ENCODE data around the gene OR10H1.

Gene OR10H1

DNA sequence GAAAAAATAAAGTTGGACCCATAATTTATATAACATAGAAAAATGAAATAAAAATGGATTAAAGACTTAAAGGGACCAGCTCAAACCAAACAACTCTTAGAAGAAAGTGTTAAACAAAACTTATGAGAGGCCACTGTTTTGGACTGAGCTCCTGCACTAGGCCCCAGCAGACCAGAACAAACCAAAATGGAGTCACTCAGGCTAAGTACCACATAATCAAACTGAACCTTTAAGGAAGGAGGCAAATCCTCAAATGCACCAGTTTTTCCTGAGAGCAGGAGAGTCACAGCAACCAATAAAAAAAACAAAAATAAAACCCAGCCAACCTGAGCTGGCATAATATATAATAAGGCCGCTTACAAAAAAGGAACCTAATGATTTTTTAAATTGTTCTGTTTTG is 10.3 kb upstream of the OR10H1 start:
- TF ChIP-seq SPI1 (IDR thresholded peaks at IDR 0.05; ENCODE audit: borderline replicate concordance, low read depth) (no peak), CTCF (IDR thresholded peaks at IDR 0.05; ENCODE audit: insufficient read depth, low read length) (no peak)
- Histone ChIP-seq H3K27me3 (ENCODE audit: insufficient read depth, poor library complexity, severe bottlenecking) (no peaks in the 10 kb centered on the region), H3K27ac (replicated peaks) (no peak overlapping the region), H3K4me3 (replicated peaks; ENCODE audit: insufficient read depth, low read length) (no peak overlapping the region)
- no peak for DNase-seq (ENCODE audit: low read depth in 1 of 2, low spot score in 1 of 2)

- Histone ChIP-seq H3K27ac (replicated peaks) (no peak overlapping the region), H3K27me3 (ENCODE audit: insufficient read depth, poor library complexity, severe bottlenecking) (no peaks in the 10 kb centered on the region), H3K4me3 (replicated peaks; ENCODE audit: insufficient read depth, low read length) (no peak overlapping the region)
- no peak for TF ChIP-seq SPI1 (IDR thresholded peaks at IDR 0.05; ENCODE audit: borderline replicate concordance, low read depth)
- no peak for TF ChIP-seq CTCF (IDR thresholded peaks at IDR 0.05; ENCODE audit: insufficient read depth, low read length)
- no peak for TF ChIP-seq POLR2AphosphoS5 (IDR thresholded peaks at IDR 0.05; ENCODE audit: low read depth)
- TF ChIP-seq GABPA (IDR thresholded peaks at IDR 0.05; ENCODE audit: low read depth): no peak
- TF ChIP-seq, protein P1, sequence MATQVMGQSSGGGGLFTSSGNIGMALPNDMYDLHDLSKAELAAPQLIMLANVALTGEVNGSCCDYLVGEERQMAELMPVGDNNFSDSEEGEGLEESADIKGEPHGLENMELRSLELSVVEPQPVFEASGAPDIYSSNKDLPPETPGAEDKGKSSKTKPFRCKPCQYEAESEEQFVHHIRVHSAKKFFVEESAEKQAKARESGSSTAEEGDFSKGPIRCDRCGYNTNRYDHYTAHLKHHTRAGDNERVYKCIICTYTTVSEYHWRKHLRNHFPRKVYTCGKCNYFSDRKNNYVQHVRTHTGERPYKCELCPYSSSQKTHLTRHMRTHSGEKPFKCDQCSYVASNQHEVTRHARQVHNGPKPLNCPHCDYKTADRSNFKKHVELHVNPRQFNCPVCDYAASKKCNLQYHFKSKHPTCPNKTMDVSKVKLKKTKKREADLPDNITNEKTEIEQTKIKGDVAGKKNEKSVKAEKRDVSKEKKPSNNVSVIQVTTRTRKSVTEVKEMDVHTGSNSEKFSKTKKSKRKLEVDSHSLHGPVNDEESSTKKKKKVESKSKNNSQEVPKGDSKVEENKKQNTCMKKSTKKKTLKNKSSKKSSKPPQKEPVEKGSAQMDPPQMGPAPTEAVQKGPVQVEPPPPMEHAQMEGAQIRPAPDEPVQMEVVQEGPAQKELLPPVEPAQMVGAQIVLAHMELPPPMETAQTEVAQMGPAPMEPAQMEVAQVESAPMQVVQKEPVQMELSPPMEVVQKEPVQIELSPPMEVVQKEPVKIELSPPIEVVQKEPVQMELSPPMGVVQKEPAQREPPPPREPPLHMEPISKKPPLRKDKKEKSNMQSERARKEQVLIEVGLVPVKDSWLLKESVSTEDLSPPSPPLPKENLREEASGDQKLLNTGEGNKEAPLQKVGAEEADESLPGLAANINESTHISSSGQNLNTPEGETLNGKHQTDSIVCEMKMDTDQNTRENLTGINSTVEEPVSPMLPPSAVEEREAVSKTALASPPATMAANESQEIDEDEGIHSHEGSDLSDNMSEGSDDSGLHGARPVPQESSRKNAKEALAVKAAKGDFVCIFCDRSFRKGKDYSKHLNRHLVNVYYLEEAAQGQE (IDR thresholded peaks at IDR 0.05; ENCODE audit: insufficient replicate concordance, low read depth): no peak
- DNase-seq (ENCODE audit: low read depth in 1 of 2, low spot score in 1 of 2): no peak
Measured at GRCh38 chr19:15820646-15821045, 5.2 kb upstream of the OR10H1 start.

GRCh38 chr19:15813916-15814315 is 1.5 kb downstream of the OR10H1 start:
- H3K27ac ChIP-seq (replicated peaks): no peak overlapping the region
- H3K27me3 ChIP-seq (ENCODE audit: insufficient read depth, poor library complexity, severe bottlenecking): no peaks in the 10 kb centered on the region
- H3K4me3 ChIP-seq (replicated peaks; ENCODE audit: insufficient read depth, low read length): no peak overlapping the region
- no peak for DNase-seq (ENCODE audit: low read depth in 1 of 2, low spot score in 1 of 2)
- no peak for TF ChIP-seq POLR2AphosphoS5 (IDR thresholded peaks at IDR 0.05; ENCODE audit: low read depth)
- no peak for TF ChIP-seq GABPA (IDR thresholded peaks at IDR 0.05; ENCODE audit: low read depth)
- no peak for TF ChIP-seq SPI1 (IDR thresholded peaks at IDR 0.05; ENCODE audit: borderline replicate concordance, low read depth)
- TF ChIP-seq CTCF (IDR thresholded peaks at IDR 0.05; ENCODE audit: insufficient read depth, low read length): no peak
- TF ChIP-seq, protein P1 (IDR thresholded peaks at IDR 0.05; ENCODE audit: insufficient replicate concordance, low read depth): no peak

- H3K27me3 ChIP-seq (ENCODE audit: insufficient read depth, poor library complexity, severe bottlenecking): no peaks in the 10 kb centered on the region
- no peak overlapping the region for H3K4me3 ChIP-seq (replicated peaks; ENCODE audit: insufficient read depth, low read length)
- DNase-seq (ENCODE audit: low read depth in 1 of 2, low spot score in 1 of 2): peak; percentile 1 to 43
- TF ChIP-seq, protein P1 (IDR thresholded peaks at IDR 0.05; ENCODE audit: insufficient replicate concordance, low read depth): no peak
- no peak for TF ChIP-seq SPI1 (IDR thresholded peaks at IDR 0.05; ENCODE audit: borderline replicate concordance, low read depth)
- peak; percentile 14 for TF ChIP-seq CTCF (IDR thresholded peaks at IDR 0.05; ENCODE audit: insufficient read depth, low read length)
- H3K27ac ChIP-seq (replicated peaks): no peak overlapping the region
Measured at GRCh38 chr19:15812060-15812722, 3.3 kb downstream of the OR10H1 start.

All from HL-60 (cell line).